ENCODE results near the gene RAF1.

DNA sequence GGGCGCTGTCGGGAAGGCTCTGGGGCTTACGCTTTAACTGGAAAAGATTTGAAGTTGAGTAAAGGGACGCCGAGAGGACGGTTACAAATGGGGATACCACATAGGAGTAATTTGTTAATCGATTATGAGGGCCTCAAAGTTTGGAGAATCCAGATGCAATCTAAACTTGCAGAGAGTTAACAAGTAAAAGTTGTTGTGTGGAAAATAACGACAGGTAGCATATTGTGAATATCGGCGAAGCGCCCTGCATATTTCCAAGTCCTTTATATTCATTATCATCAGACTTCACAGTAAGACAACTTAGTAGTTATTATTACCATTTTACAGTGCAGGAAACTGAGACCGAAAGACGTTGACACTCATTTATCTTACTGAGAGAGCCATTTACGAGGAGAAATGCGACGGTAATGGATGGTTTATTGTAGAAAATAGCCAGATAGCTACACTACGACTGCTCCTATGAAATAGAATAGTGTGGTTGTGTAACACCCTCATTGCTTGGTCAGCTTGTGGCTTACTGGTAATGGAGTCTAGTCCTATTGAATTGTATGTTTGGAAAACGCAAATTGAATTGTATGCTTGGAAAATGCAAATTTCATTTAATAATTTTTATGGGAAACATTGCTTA lies 106.3 kb downstream of the RAF1 start:
- TF ChIP-seq, protein P1, sequence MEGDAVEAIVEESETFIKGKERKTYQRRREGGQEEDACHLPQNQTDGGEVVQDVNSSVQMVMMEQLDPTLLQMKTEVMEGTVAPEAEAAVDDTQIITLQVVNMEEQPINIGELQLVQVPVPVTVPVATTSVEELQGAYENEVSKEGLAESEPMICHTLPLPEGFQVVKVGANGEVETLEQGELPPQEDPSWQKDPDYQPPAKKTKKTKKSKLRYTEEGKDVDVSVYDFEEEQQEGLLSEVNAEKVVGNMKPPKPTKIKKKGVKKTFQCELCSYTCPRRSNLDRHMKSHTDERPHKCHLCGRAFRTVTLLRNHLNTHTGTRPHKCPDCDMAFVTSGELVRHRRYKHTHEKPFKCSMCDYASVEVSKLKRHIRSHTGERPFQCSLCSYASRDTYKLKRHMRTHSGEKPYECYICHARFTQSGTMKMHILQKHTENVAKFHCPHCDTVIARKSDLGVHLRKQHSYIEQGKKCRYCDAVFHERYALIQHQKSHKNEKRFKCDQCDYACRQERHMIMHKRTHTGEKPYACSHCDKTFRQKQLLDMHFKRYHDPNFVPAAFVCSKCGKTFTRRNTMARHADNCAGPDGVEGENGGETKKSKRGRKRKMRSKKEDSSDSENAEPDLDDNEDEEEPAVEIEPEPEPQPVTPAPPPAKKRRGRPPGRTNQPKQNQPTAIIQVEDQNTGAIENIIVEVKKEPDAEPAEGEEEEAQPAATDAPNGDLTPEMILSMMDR (IDR thresholded peaks at IDR 0.05), result no peak
- TF ChIP-seq POLR2A (IDR thresholded peaks at IDR 0.05), result no peak

Data from stomach (tissue), 4 donors.